ENCODE measurements around the gene CRHR2.
"Not testable (repeated sequence)": the region's sequence is repeated elsewhere in the genome, so short reads cannot be mapped to it uniquely, and the experiment has no call there.

Gene CRHR2

DNA sequence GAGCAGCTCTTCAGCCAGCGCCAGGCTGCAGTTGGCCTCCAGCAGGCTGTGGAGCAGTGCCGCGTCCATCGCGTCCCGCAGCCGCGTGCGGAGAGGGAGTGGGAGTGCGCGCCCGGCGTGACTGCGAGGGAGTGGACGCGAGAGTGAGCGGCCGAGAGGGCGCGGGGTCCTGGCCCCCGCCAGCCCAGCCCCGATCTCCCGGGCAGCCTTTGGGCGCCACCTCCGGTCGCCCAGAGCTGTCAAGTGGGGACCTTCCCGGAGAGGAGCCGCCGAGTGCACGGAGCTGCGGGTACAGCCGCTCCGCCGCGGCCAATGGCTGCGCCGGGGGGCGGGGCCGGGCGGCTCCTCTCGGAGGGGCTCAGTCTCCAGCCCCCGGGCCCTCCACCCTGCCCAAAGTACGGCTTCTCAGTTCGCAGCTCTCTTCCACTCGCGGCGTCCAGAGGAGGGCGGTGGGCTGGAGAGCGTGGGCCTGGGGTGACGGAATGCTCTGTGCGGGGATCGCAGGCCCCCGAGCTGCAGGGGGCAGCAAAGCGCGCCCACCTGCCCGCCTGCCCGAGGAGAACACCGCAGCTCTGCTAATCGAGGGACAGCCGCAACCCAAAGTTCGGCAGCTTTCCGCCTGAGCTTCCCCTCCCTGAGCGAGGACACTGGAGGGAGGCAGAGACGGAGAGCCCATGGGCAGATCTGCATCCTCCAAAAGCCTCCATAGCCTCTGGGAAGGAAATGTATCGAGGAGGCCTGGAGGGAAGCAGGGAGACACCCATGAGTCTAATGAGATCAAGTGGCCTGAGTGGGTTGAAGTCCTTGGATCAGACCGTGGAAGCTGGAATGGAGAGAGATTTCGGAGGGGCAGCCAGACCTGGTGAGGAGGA is at the start of gene CRHR2:
Gene CRHR2, minus strand, starts transcription at position 245 of the 872 bp plus-strand sequence. Its CDS starts 176 bp downstream, at position 69.
- no peak for DNase-seq (ENCODE audit: low read depth, low spot score)

DNA sequence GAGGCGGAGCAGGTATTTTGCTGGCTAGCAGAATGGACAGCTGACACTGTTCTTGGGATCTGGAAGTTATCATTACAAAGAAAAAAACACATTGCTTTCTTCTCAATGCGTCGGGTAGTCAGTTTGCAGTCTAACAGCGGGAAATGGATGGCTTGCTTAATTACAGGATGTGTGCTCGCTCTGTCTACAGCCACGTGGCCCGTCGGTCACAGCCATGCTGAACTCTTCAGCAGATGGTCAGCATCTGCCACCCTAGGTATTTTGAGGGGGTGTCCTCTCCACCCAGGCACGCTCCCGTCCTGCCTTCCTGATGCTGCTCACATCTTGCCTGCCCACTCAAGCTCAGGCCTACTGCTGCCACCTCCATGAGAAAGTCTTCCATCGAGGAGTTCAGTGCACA is 49.3 kb upstream of the CRHR2 start:
- DNase-seq (ENCODE audit: low read depth, low spot score): no peak

DNA sequence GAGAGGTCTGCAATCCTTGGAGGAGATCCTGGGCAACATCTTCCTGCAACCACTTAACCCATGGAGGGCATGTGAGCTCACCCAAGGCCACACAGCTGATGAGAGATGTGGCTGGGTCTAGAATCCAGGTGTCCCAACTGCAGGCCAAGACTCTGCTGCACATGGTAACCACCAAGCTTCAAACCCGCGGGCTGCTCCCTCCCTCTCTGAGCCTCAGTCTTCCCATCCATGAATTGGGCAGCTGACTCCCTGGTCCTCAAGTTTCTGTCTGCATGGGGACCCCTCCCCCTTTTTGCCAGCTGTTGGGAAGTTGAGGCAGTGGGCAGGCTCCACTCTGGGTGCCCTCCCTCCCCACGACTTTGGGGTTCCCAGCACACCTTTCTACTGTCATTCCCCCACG is 48.7 kb upstream of the CRHR2 start:
- DNase-seq (ENCODE audit: low read depth, low spot score): no peak

DNA sequence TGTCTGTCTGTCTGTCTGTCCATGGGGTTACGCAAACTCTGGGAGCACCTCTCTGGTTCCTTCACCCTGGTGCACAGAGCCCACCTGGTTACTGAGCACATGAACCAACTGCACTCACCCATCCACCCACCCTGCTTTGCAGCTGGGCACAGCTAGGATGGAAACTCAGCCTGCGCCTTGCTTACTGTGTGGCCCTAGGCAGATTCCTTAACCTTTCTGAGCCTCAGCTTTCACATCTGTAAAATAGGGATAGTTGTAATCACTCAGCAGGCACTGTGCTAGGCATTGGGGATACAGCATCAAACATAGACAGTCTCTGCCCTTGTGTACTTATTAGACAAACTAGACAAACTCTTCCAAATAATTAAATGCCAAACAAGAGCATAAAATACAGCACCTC is 47.8 kb upstream of the CRHR2 start:
- no peak for DNase-seq (ENCODE audit: low read depth, low spot score)

DNA sequence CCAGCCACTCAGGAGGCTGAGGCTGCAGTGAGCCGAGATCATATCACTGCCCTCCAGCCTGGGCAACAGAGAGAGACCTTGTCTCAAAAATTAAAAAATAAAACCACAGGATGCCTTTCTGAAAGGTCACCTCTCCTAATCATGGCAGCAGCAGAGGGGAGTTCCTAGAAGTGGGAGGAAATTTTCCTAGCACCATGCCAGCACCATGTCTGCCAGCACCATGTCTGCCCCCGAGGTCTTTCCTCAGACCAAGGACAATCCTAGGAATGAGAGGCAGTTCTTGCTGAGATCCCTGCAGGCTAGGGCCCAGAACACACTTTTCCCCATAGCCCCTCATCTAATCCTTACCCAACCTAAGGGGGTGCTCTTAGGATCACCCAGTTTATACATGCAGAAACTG is 47.4 kb upstream of the CRHR2 start:
- no peak for DNase-seq (ENCODE audit: low read depth, low spot score)

DNA sequence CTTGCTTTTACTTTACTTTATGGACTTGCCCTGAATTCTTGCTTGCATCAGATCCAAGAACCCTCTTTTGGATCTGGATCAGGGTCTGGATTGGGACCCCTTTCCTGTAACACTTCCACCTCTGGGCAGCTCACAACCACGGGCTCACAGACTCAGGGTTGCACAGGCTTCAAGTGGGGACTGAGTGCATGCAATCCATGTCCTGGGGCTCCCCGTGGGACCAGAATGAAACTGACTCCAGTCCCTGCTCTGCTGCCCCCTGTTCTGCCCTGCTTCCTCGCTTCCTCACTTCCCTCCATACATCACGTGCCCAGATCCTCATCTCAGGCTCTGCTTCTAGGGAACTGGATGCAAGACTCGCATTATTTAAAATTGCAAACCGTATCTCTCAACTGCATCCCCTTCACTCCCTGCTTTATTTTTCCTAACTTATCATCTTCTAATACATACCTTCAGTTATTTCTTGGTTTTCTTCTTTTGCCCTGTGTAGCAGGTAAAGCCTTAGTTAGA is 46.4 kb upstream of the CRHR2 start:
- no peak for DNase-seq (ENCODE audit: low read depth, low spot score)

DNA sequence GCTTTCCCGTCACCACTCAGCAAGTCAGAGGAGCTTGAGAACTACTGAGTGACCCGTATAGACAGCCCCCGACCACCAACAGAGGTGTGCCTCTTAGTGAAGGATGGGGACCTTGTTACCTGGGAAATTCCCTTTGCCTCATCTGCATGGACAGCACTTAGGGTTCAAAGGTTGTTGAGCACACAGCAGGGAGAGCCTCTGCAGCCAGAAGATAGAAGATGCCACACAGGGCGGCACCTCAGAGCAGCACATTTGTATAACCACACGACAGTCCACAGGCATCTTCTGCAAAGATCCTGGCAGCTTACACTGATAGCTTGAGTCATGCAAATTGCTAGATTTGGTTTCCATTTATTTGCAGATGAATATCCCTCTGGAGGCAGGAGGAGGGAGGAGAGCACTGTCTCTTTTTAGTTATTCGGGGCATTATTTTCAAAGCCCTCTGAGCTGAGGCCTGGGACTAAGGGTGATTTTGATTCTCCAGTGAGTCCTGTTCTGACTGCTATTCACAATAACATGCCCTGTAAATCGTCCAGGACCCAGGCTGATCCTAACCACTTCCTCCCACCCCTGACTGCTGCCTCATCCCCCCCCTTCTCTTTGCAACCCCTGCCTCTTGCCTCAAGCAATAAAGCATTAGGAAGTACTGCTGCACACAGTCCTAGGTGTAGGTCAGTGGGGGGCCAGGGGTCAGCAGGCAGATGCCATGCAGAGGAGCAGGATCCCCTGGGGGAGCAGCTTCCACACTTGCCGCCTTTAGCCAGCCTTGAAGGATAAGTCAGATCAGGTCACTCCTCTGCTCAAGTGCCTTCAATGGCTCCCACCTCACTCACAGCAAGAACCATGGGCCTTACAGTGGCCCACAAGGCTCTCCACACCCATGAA is 45.0 kb upstream of the CRHR2 start:
- DNase-seq (ENCODE audit: low read depth, low spot score): no peak

DNA sequence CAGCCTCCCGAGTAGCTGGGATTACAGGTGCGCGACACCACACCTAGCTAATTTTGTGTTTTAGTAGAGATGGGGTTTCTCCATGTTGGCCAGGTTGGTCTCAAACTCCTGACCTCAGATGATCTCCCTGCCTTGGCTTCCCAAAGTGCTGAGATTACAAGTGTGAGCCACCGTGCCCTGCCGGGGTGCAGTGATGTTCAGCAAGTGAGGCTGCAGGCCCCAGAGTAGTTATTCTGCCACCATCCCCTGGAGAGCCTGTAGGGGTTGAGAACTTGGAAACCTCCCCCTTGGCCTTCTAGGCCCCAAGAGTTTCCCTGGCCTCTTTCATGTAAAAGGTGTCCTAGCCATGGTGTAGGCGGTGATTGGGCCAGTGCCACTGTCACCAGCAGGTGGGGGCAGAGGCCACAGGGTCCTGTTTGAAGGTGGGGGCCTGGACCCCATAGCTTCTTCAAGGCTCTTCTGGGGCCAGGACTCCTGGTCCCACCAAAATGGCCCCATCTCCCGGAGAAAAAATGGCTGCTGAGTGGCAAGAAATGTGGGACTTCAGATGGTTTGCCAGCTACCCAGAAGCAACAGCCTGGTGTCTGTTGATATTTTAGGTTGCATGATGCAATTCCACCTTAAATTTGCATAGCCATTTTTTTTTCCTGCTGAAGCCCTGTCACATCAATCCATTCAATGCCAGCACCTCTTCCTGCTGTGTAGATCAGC is 44.2 kb upstream of the CRHR2 start:
- DNase-seq (ENCODE audit: low read depth, low spot score): no peak

DNA sequence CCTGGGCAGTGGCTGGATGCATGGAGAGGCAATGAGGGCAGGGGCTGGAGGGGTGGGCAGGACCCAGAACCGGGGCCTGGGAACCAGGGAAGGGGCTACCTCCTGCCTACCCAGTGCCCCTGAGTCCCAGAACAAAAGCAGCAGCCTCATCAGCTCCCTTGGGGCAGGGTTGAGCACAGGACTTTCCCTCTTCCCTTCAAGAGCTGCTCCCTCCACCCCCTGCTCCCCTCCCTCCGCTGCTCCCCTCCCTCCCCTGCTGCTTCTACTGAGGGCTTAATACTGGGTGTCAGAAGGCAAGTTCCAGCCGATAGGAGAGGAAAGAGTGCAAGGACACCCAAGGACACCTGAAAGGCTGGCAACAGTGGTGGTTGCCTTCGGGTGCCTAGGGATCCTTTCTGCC is 41.5 kb upstream of the CRHR2 start:
- no peak for DNase-seq (ENCODE audit: low read depth, low spot score)

DNA sequence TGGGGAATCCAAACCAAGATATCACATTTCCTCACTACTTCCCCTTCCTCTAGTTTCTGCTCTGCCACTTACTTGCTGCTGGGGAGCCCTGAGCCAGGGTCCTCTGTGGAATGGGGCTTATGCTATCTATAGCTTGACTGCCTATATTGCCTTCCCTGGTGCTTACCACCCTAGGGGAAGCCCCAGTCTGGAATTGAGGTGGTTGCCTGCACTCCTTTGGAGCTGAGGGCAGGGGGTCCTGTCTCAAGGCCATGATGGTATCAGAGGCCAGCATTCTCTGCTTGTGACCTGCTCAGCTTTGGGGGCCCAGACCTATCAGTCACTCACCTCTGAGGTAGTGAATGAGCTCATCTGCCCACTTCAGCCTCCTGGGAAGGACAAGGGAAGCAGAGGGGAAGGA is 40.4 kb upstream of the CRHR2 start:
- no peak for DNase-seq (ENCODE audit: low read depth, low spot score)

DNA sequence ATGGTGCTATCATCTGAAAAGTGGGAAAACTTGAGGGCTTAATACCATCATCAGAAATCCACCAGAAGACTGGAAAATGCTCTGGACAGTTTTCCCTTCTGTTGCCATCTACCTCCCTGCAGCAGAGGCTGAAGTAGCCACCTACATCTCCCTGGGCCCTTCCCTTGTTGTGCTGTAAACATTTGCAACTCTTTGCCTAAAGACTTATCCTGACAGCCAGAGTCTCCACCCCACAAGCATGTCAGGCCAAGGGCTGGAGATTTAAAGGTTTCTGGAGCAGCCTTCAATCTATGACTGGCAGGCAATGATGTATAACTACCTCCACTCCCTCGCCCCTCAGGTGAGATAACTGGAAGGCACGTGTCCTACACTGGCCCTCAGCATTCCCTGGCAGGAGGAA is 39.9 kb upstream of the CRHR2 start:
- DNase-seq (ENCODE audit: low read depth, low spot score): no peak

DNA sequence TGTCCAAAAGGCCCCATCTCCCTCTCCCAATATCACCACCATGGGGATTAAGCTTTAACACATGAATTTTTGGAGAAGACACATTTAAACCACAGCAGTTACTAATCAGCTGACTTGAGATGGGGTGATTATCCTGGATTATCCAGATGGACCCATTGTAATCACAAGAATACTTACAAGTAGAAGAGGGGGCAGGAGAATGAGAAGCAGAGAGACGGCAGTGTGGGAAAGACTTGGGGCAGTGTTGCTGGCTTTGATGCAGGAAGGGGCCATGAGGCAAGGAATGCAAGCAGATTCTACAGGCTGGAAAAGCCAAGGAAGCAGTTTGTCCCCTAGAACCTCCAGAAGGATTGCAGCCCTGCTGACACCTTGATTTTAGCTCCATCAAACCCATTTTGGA is 39.0 kb upstream of the CRHR2 start:
- DNase-seq (ENCODE audit: low read depth, low spot score): no peak

DNA sequence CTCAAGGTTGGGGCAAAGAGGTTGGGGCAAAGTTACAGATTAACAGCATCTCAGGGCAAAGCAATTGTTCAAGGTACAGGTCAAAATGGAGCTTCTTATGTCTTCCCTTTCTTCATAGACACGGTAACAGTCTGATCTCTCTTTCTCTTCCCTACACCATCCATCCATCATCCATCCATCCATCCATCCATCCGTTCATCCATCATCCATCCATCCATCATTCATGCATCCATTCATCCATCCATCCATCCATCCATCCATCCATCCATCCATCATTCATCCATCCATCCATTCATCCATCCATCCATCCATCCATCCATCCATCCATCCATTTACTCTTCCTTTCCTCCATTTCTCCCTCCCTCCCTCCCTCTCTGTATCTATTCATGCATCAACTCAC is 37.2 kb upstream of the CRHR2 start:
- not testable (repeated sequence) for DNase-seq (ENCODE audit: low read depth, low spot score)

DNA sequence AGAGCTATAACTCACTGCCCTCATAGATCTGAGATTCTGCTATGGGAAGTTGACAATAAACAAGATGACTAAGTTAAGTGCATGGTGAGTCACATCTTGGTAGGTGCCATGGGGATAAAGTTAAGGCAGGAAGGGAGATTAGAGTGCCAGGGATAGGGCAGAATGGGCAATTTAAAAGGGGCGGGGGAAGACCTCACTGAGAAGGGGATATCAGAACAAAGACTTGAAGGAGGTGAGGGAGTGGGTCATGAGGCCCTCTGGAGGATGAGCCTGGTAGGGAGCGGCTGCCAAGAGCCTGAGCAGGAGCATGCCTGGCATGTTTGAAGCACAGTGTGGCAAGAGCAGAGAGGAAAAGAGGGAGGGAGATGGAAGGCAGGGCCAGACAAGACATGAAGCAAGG is 34.9 kb upstream of the CRHR2 start:
- DNase-seq (ENCODE audit: low read depth, low spot score): no peak

DNA sequence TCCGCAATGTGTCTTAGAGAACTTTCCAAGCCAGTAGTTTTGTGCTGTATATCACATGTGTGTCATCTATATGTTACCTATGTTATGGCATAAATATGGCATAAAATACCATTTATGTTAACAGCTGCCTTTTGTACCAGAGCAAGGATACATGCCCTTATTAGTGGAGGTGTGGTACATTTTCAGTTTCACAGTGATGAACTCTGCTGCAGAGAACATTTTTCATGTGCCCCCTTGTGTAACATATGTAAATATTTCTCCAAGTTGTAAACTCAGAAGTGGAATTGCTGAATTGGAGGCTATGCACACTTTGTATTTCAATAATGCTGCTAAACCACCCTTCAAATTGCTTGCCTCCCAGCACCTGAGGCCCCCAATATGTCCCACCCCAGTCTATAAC is 31.9 kb upstream of the CRHR2 start:
- no peak for DNase-seq (ENCODE audit: low read depth, low spot score)

DNA sequence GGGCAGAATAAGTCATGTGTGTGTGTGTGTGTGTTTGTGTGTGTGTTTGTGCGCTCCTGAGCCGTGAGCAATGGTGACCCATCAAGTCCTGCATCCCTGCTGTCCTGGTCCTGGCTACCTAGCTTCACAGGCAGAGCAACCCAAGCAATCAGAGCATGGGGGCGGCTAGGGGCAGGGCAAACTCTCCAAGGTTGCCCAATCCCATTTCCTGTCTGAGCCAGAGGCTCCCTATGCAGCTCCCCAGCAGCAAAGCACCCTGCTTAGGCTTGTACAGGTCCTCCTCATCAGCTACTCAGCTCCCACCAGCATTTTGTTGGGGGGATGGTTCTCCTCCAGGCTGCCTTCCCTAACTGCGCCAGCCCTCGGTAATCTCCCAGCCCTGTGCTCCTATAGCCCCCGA is 31.1 kb upstream of the CRHR2 start:
- DNase-seq (ENCODE audit: low read depth, low spot score): no peak

DNA sequence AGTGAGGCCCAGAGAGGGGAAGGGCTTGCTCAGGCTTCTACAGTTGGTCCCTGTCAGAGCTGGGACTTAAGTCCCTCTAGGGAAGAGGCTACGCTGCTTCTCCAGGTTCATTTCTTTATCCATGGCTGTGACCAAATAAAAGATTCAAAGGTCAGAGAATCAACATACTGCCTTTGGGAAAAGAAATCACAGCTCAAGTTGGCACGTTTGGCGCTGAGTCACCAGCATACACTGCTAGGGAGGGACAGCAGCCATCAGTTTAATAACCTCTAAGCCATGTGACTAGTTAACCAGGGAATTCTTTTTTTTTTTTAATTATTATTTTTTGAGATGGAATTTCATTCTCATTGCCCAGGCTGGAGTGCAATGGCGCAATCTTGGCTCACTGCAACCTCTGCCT is 28.4 kb upstream of the CRHR2 start:
- DNase-seq (ENCODE audit: low read depth, low spot score): no peak

DNA sequence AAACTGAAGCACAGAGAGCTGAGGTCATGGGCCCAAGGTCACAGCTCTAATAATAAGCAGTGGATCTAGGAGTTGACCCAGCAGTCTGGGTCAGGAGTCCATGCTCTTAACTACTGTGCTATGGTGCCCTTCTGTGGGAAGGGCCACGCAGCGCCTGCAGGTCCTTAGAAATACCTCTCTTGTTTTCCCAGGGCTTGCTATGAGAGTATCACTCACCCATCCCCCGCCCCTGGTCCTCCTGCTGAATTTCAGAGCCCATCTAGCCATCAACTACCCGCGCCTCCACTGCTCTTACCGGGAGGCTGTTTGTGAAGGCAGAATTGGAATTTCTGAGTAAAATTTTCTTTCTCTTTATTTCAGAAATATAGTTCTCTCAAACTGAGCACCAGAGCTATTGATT is 27.3 kb upstream of the CRHR2 start:
- DNase-seq (ENCODE audit: low read depth, low spot score): no peak

DNA sequence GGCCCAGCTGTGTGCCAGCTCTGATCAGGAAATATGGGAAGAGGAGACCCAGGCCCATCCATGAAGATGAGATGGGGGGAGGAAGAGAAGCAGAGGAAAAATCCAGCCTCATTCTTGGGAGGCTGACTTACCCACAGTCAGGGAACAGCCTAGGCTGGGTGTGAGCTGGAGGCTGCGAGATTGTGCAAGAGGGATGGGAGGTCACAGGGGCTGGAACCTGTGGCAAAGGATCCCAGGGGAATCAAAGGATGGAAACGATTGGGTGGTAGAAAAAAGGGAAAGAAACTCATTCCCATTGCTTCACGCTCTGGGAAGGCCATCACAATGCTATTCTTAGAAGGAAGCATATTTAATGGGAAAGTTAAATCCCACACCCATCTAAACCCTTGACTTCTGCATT is 26.7 kb upstream of the CRHR2 start:
- no peak for DNase-seq (ENCODE audit: low read depth, low spot score)

DNA sequence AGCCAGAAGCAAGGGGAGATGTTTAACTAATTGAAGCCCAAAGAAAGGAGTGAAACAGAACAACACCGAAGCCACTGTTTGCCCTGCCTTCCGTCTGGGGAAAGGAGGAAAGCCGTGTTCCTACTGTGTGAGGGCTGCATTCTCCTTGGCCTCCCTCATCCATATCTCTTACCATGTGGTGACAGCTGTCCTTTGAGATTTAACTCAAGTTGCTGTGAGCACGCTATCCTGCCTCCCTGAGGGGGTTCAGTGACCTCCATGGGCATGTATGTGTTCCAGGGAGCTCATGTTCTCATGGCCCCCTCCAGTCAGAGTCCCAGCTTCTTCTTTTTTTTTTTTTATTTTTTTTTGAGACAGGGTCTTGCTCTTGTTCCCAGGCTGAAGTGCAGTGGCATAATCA is 26.2 kb upstream of the CRHR2 start:
- no peak for DNase-seq (ENCODE audit: low read depth, low spot score)

DNA sequence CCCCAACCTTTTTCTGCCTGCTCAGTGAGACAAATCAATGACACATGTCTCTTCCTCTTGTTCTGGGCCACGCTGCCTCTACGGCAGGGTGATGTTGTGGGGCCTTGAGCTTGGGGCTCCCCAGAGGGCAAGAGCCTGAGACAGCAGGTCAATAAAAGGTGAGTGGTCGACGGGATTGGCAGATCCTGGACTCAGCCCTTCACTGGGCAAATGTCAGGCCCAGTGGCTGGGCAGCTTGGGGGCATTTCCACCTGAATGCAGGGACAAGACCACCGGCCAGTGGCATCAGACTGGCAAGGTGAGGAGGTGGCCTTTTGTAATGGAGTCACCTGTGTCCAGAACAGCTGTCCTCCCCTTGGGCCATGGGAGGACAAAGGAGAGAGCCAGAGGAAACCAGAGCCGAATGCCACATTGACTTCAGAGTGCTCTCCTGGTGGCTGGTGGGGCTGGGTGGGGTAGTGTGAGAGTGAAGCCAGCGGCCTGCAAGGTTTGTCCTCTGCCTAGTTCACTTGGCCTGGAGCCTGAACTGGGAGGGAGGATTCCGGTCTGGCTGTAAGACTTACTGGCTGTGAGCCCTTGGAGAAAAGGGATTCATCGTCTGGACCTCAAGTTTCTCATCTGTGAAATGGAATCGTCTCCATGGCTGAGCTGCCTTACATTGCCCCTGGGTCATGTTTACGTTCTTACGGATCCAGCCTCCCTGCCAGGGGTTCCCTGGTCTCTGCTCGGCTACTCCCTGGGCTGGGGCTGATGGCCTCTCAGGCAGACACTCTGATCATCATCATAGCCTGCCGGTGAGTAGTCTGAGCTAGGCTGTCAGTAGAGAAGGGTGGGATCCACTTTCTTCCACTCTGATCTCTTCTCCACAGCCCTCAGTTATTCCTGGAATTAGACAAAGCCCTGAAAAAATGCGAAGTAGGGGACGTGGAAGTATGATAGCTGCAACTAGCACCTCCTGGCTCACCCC is 25.4 kb upstream of the CRHR2 start:
- DNase-seq (ENCODE audit: low read depth, low spot score): no peak
